HUES48 (cell line): ENCODE measurements around the gene PPP1R1A.

Experiments used
- H3K27ac ChIP-seq: one replicate; pipeline ENCODE4 v1.7.0; 2013; ENCODE audit warnings: low read depth, low read length, inconsistent platforms
- H3K27me3 ChIP-seq: 2 replicates; pipeline ENCODE4 v1.6.1; 2013; ENCODE audit warnings: mild to moderate bottlenecking, low read length; ENCODE audit not compliant: control insufficient read depth, insufficient read depth
- H3K36me3 ChIP-seq: 2 replicates; pipeline ENCODE4 v1.6.1; 2013; ENCODE audit warnings: low read length; ENCODE audit not compliant: control insufficient read depth, insufficient read depth
- H3K4me1 ChIP-seq: 2 replicates; pipeline ENCODE4 v1.6.1; 2013; ENCODE audit warnings: mild to moderate bottlenecking, low read length; ENCODE audit not compliant: control insufficient read depth, insufficient read depth
- H3K4me3 ChIP-seq: 2 replicates; pipeline ENCODE4 v1.5.1; 2013; ENCODE audit warnings: mild to moderate bottlenecking, low read depth, low read length
- H3K9ac ChIP-seq: 2 replicates; pipeline ENCODE4 v1.6.1; 2013; ENCODE audit warnings: mild to moderate bottlenecking, low read depth, low read length, moderate library complexity
- H3K9me3 ChIP-seq: 2 replicates; pipeline ENCODE4 v1.6.1; 2013; ENCODE audit warnings: low read length; ENCODE audit not compliant: control insufficient read depth, insufficient read depth

PPP1R1A gene

DNA sequence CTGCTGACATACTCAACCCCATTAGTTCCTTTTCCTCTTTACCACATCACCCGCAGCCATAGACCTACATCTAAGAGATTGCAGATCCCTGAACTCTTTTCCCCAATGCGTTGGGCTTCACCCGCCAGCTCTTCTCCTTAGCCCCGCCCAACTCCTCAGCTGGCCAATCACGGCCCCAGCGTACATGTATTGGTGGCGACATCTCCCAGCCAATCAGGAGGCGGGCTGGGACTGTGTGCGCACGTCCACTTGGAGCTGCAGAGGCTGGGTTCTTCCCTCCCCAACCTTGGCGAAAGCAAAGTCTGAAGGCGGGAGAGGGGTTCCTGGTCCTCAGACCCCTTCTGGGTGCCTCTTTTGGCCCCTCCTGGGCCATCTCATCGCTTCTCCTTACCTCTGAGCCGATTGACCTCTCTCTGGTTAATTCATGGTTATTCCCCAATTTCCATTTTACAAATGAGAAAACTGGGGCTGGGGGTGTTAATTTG is 28.0 kb downstream of the PPP1R1A start:
- no peaks in the 10 kb centered on the region for H3K9me3 ChIP-seq
- no peak overlapping the region for H3K27ac ChIP-seq
- H3K36me3 ChIP-seq: no peaks in the 10 kb centered on the region
- H3K4me1 ChIP-seq: peaks cover 20% of the 10 kb centered on the region
- H3K4me3 ChIP-seq: peak overlapping the region; percentile 46
- no peak overlapping the region for H3K9ac ChIP-seq
- H3K27me3 ChIP-seq: peaks cover 71% of the 10 kb centered on the region

DNA sequence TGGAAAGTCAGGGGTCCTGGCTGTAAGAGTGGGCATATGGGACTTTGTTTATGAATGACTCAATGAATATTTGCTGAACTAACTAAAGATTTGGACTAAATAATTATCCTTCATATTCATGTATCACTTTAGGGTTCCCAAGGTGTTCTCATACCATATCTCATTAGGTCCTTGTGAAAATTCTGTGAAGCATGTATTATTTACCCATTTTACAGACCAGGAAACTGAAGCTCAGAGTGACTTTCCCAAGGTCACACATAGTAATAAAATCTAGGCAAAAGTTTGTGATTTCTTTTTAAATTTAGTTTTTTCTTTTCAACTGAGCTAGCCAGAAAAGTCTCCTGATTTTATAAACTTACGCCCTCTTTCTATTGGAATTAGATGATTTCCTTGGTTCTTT is 29.7 kb downstream of the PPP1R1A start:
- Histone ChIP-seq H3K4me3 (no peak overlapping the region), H3K9me3 (no peaks in the 10 kb centered on the region), H3K36me3 (no peaks in the 10 kb centered on the region), H3K4me1 (peaks cover 9% of the 10 kb centered on the region; the same call in 1 of the 2 replicates), H3K9ac (no peak overlapping the region), H3K27ac (no peak overlapping the region), H3K27me3 (peaks cover 81% of the 10 kb centered on the region)

DNA sequence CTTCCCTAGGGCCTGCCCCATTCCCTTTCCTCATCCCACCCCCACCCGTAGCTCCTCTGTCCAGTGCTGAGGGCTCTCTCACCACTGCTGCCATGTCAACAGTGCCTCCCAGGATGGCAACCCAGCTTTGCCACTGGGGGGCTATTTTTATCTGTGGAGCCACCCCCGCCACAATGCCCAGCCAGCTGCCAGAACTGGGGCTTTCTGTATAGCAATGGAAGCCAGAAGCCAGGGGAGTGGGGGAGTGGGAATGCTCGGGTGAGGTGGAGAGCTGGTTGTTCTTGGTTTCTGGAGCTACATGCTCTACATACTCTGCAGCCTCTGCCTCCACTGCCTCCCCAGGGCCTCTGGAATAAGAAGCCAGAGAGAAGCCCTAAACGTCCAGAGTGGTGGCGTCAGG is 30.1 kb downstream of the PPP1R1A start:
- H3K9ac ChIP-seq: no peak overlapping the region
- H3K4me3 ChIP-seq: no peak overlapping the region
- H3K4me1 ChIP-seq: peaks cover 7% of the 10 kb centered on the region; the same call in 1 of the 2 replicates
- H3K9me3 ChIP-seq: no peaks in the 10 kb centered on the region
- H3K27me3 ChIP-seq: peaks cover 81% of the 10 kb centered on the region
- H3K36me3 ChIP-seq: no peaks in the 10 kb centered on the region
- no peak overlapping the region for H3K27ac ChIP-seq

DNA sequence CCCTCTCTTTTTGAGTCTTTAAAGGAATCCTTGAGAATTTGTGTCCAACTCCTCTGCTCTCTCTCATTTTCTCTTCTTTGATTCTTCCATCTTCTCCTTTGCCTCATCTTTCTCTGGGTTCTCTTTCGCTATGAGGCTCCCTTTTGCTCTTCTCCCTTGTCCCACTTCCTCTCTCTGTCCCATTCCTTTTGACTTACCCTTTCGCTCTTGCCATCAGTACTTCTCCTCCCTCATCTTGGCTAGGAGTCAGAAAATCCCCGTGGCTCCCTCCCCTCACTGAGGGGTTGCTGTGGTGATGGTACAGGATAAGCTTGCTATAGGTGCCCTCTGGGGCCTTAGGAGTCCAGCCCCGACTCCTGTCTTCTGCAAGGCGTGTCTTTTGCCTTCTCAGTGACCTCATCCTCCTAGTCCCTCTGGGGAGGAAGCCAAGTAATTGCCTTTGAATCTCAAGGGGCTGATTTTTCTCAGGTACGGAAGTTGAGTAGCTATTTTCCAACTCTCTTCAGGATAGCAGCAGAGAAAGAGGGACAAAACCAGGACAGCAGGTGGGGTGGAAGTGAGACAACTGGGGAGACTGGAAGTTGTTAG is 32.7 kb downstream of the PPP1R1A start:
- H3K4me3 ChIP-seq: no peak overlapping the region
- H3K4me1 ChIP-seq: peaks cover 6% of the 10 kb centered on the region; the same call in 1 of the 2 replicates
- peaks cover 81% of the 10 kb centered on the region for H3K27me3 ChIP-seq
- H3K9ac ChIP-seq: no peak overlapping the region
- H3K27ac ChIP-seq: no peak overlapping the region
- H3K9me3 ChIP-seq: no peaks in the 10 kb centered on the region
- no peaks in the 10 kb centered on the region for H3K36me3 ChIP-seq

DNA sequence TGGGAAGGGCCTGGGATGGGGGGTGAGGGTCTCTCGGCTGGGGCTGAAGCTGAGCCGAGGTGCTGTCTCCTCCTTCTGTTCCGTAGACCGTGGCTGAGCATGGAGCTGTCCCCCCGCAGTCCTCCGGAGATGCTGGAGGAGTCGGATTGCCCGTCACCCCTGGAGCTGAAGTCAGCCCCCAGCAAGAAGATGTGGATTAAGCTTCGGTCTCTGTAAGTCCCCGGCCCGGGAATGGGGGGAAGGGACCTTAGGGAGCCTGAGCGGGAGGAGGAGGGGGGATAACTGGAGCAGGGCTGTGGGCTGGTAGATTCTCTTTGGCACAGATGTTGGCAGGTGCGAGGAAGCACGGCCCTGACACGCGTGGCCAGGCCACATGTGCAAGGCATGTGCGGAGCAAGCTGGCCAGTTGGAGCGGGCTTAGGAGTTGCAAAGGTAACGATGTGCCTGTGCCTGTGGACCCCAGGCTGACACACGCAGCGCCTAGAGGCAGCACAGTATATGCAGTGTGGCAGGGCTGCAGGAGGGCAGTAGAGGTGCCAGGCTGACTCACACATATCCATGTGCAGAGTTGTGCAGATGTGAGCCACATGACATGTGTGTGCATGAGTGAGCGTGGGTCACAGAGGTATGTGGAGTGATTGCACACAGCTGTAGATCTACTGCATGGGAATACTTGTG is 38.5 kb downstream of the PPP1R1A start:
- Histone ChIP-seq H3K4me3 (peak overlapping the region; percentile 59), H3K27me3 (peaks cover 87% of the 10 kb centered on the region), H3K27ac (no peak overlapping the region), H3K9me3 (no peaks in the 10 kb centered on the region), H3K4me1 (peaks cover 14% of the 10 kb centered on the region; the same call in 1 of the 2 replicates), H3K9ac (no peak overlapping the region), H3K36me3 (no peaks in the 10 kb centered on the region)

DNA sequence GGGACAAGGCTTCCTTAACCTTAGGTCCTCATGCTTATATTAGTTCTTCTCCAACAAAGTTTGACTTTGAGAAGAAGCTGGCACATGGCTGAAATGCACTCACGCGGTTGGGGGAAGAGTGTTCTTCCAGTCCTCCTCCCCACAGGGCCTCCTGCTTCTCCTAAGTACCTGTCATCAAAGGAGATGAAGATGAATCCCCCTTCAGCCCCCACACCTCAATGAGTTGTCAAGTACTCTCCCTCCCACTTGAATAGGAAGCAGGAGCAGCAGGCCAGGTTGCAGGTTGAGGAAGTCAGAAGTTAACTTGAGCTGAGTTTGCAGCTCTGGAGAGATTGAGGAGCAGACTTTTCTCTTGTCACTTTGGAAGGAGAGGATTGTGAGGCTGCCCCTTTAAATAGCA is 41.9 kb downstream of the PPP1R1A start:
- Histone ChIP-seq H3K9ac (no peak overlapping the region), H3K4me3 (no peak overlapping the region), H3K9me3 (no peaks in the 10 kb centered on the region), H3K4me1 (peaks cover 17% of the 10 kb centered on the region; the same call in 1 of the 2 replicates), H3K27ac (no peak overlapping the region), H3K36me3 (no peaks in the 10 kb centered on the region), H3K27me3 (peaks cover 54% of the 10 kb centered on the region)

DNA sequence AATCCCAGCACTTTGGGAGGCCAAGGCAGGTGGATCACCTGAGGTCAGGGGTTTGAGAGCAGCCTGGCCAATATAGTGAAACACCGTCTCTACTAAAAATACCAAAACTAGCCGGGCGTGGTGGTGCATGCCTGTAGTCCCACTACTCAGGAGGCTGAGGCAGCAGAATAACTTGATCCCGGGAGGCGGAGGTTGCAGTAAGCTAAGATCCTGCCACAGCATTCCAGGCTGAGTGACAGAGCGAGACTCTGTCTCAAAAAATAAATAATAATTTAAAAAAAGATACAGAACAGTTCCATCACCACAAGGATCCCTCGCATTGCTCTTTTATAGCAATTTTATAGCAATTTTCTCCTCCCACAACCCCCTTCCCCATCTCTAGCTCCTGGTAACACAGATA is 43.7 kb downstream of the PPP1R1A start:
- Histone ChIP-seq H3K27ac (no peak overlapping the region), H3K4me3 (no peak overlapping the region), H3K27me3 (peaks cover 44% of the 10 kb centered on the region), H3K9ac (no peak overlapping the region), H3K36me3 (no peaks in the 10 kb centered on the region), H3K4me1 (peaks cover 11% of the 10 kb centered on the region; the same call in 1 of the 2 replicates), H3K9me3 (no peaks in the 10 kb centered on the region)

DNA sequence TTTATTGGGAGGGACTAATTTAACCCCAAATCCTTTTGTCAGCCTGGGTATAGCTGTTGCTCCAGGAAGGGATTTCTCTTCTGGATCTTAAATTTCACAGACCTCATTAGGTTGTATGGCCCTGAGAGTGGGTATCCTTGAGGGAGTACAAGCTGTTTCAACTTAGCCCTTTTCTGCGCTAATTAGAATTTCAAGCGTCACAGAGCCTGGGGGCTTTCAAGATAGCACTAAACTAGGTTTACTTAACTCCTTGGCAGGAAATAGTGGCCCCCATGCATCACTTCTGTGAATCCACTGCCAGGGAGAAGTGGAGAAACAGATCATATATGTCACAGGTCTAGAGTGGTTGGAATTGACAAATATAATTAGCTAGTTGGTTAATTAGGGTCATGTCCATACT is 44.9 kb downstream of the PPP1R1A start:
- Histone ChIP-seq H3K9me3 (no peaks in the 10 kb centered on the region), H3K9ac (no peak overlapping the region), H3K4me3 (no peak overlapping the region), H3K27me3 (peaks cover 31% of the 10 kb centered on the region), H3K36me3 (no peaks in the 10 kb centered on the region), H3K27ac (no peak overlapping the region), H3K4me1 (peaks cover 11% of the 10 kb centered on the region; the same call in 1 of the 2 replicates)

DNA sequence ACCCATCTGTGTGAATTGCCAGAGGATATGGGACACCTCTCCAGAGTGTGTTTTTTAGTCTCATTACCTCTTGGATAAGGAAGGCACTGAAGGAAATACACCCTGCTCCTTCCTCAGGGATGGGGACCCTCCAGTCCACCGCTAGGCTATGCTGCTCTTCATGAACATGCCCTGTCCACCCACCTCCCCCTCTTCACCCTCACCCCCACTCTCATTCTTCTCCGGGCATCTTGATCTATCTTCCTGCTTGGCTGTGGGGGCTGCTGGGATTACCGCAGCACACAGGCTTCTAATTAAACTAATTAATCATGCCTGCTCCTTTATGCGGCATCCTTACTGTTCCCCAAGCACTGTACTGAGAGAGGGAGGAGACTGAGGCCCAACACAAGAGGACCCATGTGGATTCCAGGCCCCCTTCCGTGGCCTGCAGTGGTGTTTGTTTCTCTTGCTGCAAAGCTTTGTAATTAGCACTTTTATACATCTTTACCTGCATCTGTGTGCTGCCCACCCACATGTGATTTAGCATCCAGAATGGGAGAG is 46.6 kb downstream of the PPP1R1A start:
- H3K9me3 ChIP-seq: no peaks in the 10 kb centered on the region
- peaks cover 3% of the 10 kb centered on the region; the same call in 1 of the 2 replicates for H3K4me1 ChIP-seq
- no peak overlapping the region for H3K9ac ChIP-seq
- H3K4me3 ChIP-seq: no peak overlapping the region
- H3K27me3 ChIP-seq: peaks cover 19% of the 10 kb centered on the region
- no peaks in the 10 kb centered on the region for H3K36me3 ChIP-seq
- no peak overlapping the region for H3K27ac ChIP-seq

DNA sequence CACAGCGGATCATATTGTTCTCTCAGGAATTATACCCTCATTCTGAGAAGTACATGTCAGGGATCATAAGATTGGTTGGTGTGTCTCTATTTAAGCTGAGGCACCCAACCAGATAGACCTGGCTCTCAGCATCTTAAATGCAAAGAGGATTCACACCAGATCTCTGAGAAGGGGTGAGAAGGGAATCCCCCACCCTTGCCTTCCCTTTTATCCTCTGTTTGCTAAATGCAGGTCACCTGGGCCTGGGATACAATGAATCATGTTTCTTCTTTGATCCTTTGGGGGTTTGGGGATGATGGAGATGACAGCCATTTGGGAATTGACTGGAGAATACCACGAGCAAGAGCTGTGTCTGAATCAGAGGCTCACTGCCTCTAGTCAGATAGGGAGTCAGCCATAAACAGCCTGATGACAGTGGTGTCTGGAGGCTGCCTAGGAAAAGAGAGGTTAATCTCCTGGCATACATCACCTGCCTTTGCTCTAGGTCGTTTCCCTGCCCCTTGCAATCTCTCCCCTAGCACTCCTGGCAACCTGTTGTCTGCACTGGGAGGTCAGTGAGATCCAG is 50.2 kb downstream of the PPP1R1A start:
- no peak overlapping the region for H3K9ac ChIP-seq
- H3K4me1 ChIP-seq: 0 out of 2 replicates have a peak, but pooled peaks cover 3% of the 10 kb centered on the region
- no peaks in the 10 kb centered on the region for H3K36me3 ChIP-seq
- H3K27me3 ChIP-seq: peaks cover 13% of the 10 kb centered on the region; the same call in 1 of the 2 replicates
- no peak overlapping the region for H3K4me3 ChIP-seq
- H3K9me3 ChIP-seq: no peaks in the 10 kb centered on the region
- no peak overlapping the region for H3K27ac ChIP-seq

DNA sequence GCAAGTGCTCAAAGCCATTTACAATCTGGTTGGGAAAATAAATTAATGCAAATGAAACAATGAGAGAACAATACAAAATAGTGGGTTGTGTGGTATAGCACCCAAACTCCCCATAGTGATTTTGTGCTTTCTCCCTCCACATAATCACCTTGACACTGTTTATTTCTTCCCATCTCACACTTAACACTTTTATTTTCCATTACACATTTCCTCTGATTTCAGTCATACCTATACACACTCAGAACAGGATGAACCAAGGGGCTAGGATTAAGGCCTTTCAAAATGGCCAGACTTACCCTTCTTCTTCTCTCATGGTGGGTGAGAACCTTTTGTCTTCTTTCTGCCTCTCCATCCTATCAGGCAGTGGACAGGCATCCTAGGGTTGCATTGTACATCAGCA is 53.0 kb downstream of the PPP1R1A start:
- Histone ChIP-seq H3K4me3 (no peak overlapping the region), H3K4me1 (no peaks in the 10 kb centered on the region), H3K36me3 (no peaks in the 10 kb centered on the region), H3K9me3 (no peaks in the 10 kb centered on the region), H3K27ac (no peak overlapping the region), H3K9ac (no peak overlapping the region), H3K27me3 (peaks cover 16% of the 10 kb centered on the region)
